Neural progenitor cell (in vitro differentiated cells): Measurements from ENCODE around the gene CCDC71. TPM values are rescaled to one million over a fixed set of nuclear protein-coding genes. Genes with fewer than 3 reads are reported as not detected.

Experiments used
- DNase-seq: peaks from one replicate; pipeline ENCODE4 v3.0.0-alpha.2; 2016; ENCODE audit warnings: low spot score
- H2AFZ ChIP-seq: fragments of 200-600 bp; sonication (generic); replicated peaks from 2 replicates; pipeline ENCODE4 v1.6.1; 2016; ENCODE audit warnings: antibody characterized with exemption
- H3F3A ChIP-seq: fragments of 200-600 bp; sonication (generic); 2 replicates; pipeline ENCODE4 v1.6.1; 2016; ENCODE audit warnings: antibody characterized with exemption, low read depth
- H3K27ac ChIP-seq: fragments of 200-600 bp; sonication (generic); 2 replicates; pipeline ENCODE4 v1.5.1; 2016; ENCODE audit warnings: mild to moderate bottlenecking
- H3K27me3 ChIP-seq: fragments of 200-600 bp; sonication (generic); 2 replicates; pipeline ENCODE4 v1.6.1; 2016; ENCODE audit warnings: mild to moderate bottlenecking, moderate library complexity
- H3K36me3 ChIP-seq: fragments of 200-600 bp; sonication (generic); 2 replicates; pipeline ENCODE4 v1.5.1; 2016
- H3K4me1 ChIP-seq: fragments of 200-600 bp; sonication (generic); 2 replicates; pipeline ENCODE4 v1.6.1; 2016; ENCODE audit warnings: mixed run types
- H3K4me2 ChIP-seq: fragments of 200-600 bp; sonication (generic); 2 replicates; pipeline ENCODE4 v1.6.1; 2016
- H3K4me3 ChIP-seq: fragments of 200-600 bp; sonication (generic); 2 replicates; pipeline ENCODE4 v1.5.1; 2016
- H3K79me2 ChIP-seq: fragments of 200-600 bp; sonication (generic); 2 replicates; pipeline ENCODE4 v1.6.1; 2016; ENCODE audit warnings: low read depth
- H3K9ac ChIP-seq: fragments of 200-600 bp; sonication (generic); 2 replicates; pipeline ENCODE4 v1.6.1; 2016
- H3K9me3 ChIP-seq: fragments of 200-600 bp; sonication (generic); 2 replicates; pipeline ENCODE4 v1.5.1; 2016; ENCODE audit warnings: low read depth
- H4K20me1 ChIP-seq: fragments of 200-600 bp; sonication (generic); 2 replicates; pipeline ENCODE4 v1.6.1; 2016; ENCODE audit warnings: low read depth
- H3K27ac Mint-ChIP-seq: 3 replicates; pipeline ENCODE4 v1.8.0; 2021; ENCODE audit warnings: mixed read lengths
- H3K27me3 Mint-ChIP-seq: 2 replicates; pipeline ENCODE4 v1.8.0; 2022; ENCODE audit warnings: low read depth, mild to moderate bottlenecking, inconsistent platforms, moderate library complexity, mixed read lengths; ENCODE audit not compliant: insufficient read depth
- H3K36me3 Mint-ChIP-seq: 3 replicates; pipeline ENCODE4 v1.8.0; 2021; ENCODE audit warnings: mixed read lengths
- H3K4me1 Mint-ChIP-seq: 3 replicates; pipeline ENCODE4 v1.8.0; 2021; ENCODE audit warnings: mixed read lengths
- H3K4me3 Mint-ChIP-seq: 3 replicates; pipeline ENCODE4 v1.8.0; 2021; ENCODE audit warnings: mild to moderate bottlenecking, moderate library complexity, mixed read lengths
- H3K9me3 Mint-ChIP-seq: 3 replicates; pipeline ENCODE4 v1.8.0; 2020; ENCODE audit warnings: mixed read lengths
- CTCF ChIP-seq: fragments of 200-600 bp; sonication (generic); IDR thresholded peaks from 2 replicates; pipeline ENCODE4 v1.5.1; 2017; ENCODE audit warnings: antibody characterized with exemption, mild to moderate bottlenecking
- EZH2 ChIP-seq: fragments of 200-600 bp; sonication (generic); IDR thresholded peaks from 2 replicates; pipeline ENCODE4 v1.6.1; 2017; ENCODE audit warnings: antibody characterized with exemption, mild to moderate bottlenecking, moderate library complexity
- EZH2phosphoT487 ChIP-seq: fragments of 200-600 bp; sonication (generic); IDR thresholded peaks from 2 replicates; pipeline ENCODE4 v1.6.1; 2017; ENCODE audit warnings: antibody characterized with exemption
- total RNA-seq: library from RNA; depleted of rRNA; stranded (reverse); fragments of >200 nt; gene quantifications from 2 replicates; pipeline ENCODE4 v1.2.3, GENCODE V29; 2015; ENCODE audit warnings: low replicate concordance

CCDC71 gene
- total RNA-seq, 1 donor from 2014 or later, result 18.8 TPM

GRCh38 chr3:49124203-49124602 lies 41.9 kb downstream of the CCDC71 start:
- Histone ChIP-seq H3K4me1 (no peaks in the 10 kb centered on the region), H3K79me2 (peaks cover 10% of the 10 kb centered on the region), H4K20me1 (no peaks in the 10 kb centered on the region), H3K4me2 (no peak overlapping the region), H3K4me3 (no peak overlapping the region), H2AFZ (no peak overlapping the region), H3K36me3 (no peaks in the 10 kb centered on the region), H3K9ac (no peak overlapping the region), H3F3A (peaks cover 20% of the 10 kb centered on the region), H3K9me3 (no peaks in the 10 kb centered on the region), H3K27me3 (no peaks in the 10 kb centered on the region), H3K27ac (no peak overlapping the region)
- TF ChIP-seq CTCF, result no peak
- no peak for TF ChIP-seq EZH2phosphoT487
- TF ChIP-seq EZH2, result no peak
- no peak for DNase-seq
- Mint-ChIP-seq H3K4me1 (peaks cover 4% of the 10 kb centered on the region), H3K4me3 (no peak overlapping the region), H3K27me3 (peaks cover 2% of the 10 kb centered on the region), H3K36me3 (peaks cover 3% of the 10 kb centered on the region), H3K9me3 (no peaks in the 10 kb centered on the region), H3K27ac (no peak overlapping the region)

GRCh38 chr3:49123687-49124086 lies 42.4 kb downstream of the CCDC71 start:
- H3K4me3 Mint-ChIP-seq, result no peak overlapping the region
- H3K27me3 ChIP-seq, result no peaks in the 10 kb centered on the region
- H2AFZ ChIP-seq, result no peak overlapping the region
- no peak overlapping the region for H3K4me2 ChIP-seq
- peaks cover 20% of the 10 kb centered on the region for H3F3A ChIP-seq
- H3K4me3 ChIP-seq, result no peak overlapping the region
- H3K27me3 Mint-ChIP-seq, result peaks cover 2% of the 10 kb centered on the region
- no peaks in the 10 kb centered on the region for H3K9me3 Mint-ChIP-seq
- no peak for TF ChIP-seq EZH2phosphoT487
- peaks cover 2% of the 10 kb centered on the region for H3K36me3 Mint-ChIP-seq
- peaks cover 16% of the 10 kb centered on the region for H3K79me2 ChIP-seq
- H3K4me1 ChIP-seq, result no peaks in the 10 kb centered on the region
- no peak for DNase-seq
- H3K27ac ChIP-seq, result no peak overlapping the region
- no peaks in the 10 kb centered on the region for H4K20me1 ChIP-seq
- H3K27ac Mint-ChIP-seq, result no peak overlapping the region
- H3K9me3 ChIP-seq, result no peaks in the 10 kb centered on the region
- no peaks in the 10 kb centered on the region for H3K36me3 ChIP-seq
- no peak overlapping the region for H3K9ac ChIP-seq
- H3K4me1 Mint-ChIP-seq, result peaks cover 4% of the 10 kb centered on the region

- no peak for DNase-seq
- no peaks in the 10 kb centered on the region for H3K9me3 Mint-ChIP-seq
- Histone ChIP-seq H3K79me2 (peaks cover 18% of the 10 kb centered on the region), H3F3A (peaks cover 20% of the 10 kb centered on the region), H3K27me3 (no peaks in the 10 kb centered on the region), H4K20me1 (no peaks in the 10 kb centered on the region), H3K4me2 (no peak overlapping the region), H3K27ac (no peak overlapping the region), H2AFZ (no peak overlapping the region), H3K4me1 (no peaks in the 10 kb centered on the region), H3K9me3 (no peaks in the 10 kb centered on the region), H3K36me3 (no peaks in the 10 kb centered on the region), H3K9ac (no peak overlapping the region), H3K4me3 (no peak overlapping the region)
- H3K27ac Mint-ChIP-seq, result no peak overlapping the region
- TF ChIP-seq EZH2 (no peak), EZH2phosphoT487 (no peak), CTCF (no peak)
- no peak overlapping the region for H3K4me3 Mint-ChIP-seq
- peaks cover 2% of the 10 kb centered on the region for H3K27me3 Mint-ChIP-seq
- peaks cover 4% of the 10 kb centered on the region for H3K4me1 Mint-ChIP-seq
- H3K36me3 Mint-ChIP-seq, result peaks cover 2% of the 10 kb centered on the region
These were observed 43.1 kb downstream of the CCDC71 start for GRCh38 chr3:49122886-49123545.

- H3K9me3 Mint-ChIP-seq, result no peaks in the 10 kb centered on the region
- peaks cover 2% of the 10 kb centered on the region for H3K36me3 Mint-ChIP-seq
- peaks cover 18% of the 10 kb centered on the region for H3K79me2 ChIP-seq
- H3K9me3 ChIP-seq, result no peaks in the 10 kb centered on the region
- H3K27ac Mint-ChIP-seq, result peak overlapping the region; percentile 11
- H3K27ac ChIP-seq, result no peak overlapping the region
- H3K4me1 ChIP-seq, result no peaks in the 10 kb centered on the region
- DNase-seq, result no peak
- H3K9ac ChIP-seq, result no peak overlapping the region
- no peak for TF ChIP-seq EZH2
- no peak for TF ChIP-seq EZH2phosphoT487
- no peak for TF ChIP-seq CTCF
- no peak overlapping the region for H2AFZ ChIP-seq
- no peaks in the 10 kb centered on the region for H3K27me3 ChIP-seq
- peaks cover 23% of the 10 kb centered on the region for H3F3A ChIP-seq
- H3K36me3 ChIP-seq, result no peaks in the 10 kb centered on the region
- H3K4me1 Mint-ChIP-seq, result peaks cover 4% of the 10 kb centered on the region
- H3K4me3 Mint-ChIP-seq, result peak overlapping the region; percentile 92
- H4K20me1 ChIP-seq, result no peaks in the 10 kb centered on the region
- peaks cover 2% of the 10 kb centered on the region for H3K27me3 Mint-ChIP-seq
- no peak overlapping the region for H3K4me2 ChIP-seq
- H3K4me3 ChIP-seq, result no peak overlapping the region
These were observed 43.7 kb downstream of the CCDC71 start for GRCh38 chr3:49122451-49122850.
